GM12878 (cell line): ENCODE results near the gene CNKSR3. TPM values are rescaled to one million over a fixed set of nuclear protein-coding genes. Genes with fewer than 3 reads are reported as not detected.

Experiments
- ATAC-seq: fragments of 200-7000 bp; cut with Tn5 transposase; 3 replicates; pipeline ENCODE4 v1.9.1; 2020; ENCODE audit warnings: mild to moderate bottlenecking, moderate library complexity
- BruUV-seq: library from RNA; stranded (reverse); fragments of 400-500 nt; replicated peaks from 2 replicates; lab custom pipeline; 2021; lab: Mats Ljungman, UMichigan
- CTCF ChIA-PET: fragments of 300-600 bp; sonication (Branson Sonifier 250); formaldehyde crosslinking; extraction: SDS; loops from one replicate; lab custom pipeline; 2021; ENCODE audit warnings: inconsistent platforms; lab: Yijun Ruan, JAX
- POLR2A ChIA-PET: fragments of 350-600 bp; formaldehyde crosslinking; extraction: SDS; loops from one replicate; lab custom pipeline; 2021; ENCODE audit warnings: inconsistent platforms; lab: Charles Lee
- RAD21 ChIA-PET: fragments of 300-600 bp; sonication (Branson Sonifier 250); formaldehyde crosslinking; loops from one replicate; lab custom pipeline; 2023; ENCODE audit warnings: antibody characterized with exemption; ENCODE audit not compliant: unreplicated experiment; lab: Charles Lee
- SMC1A ChIA-PET: fragments of 300-600 bp; sonication (Branson Sonifier 250); formaldehyde crosslinking; loops from one replicate; lab custom pipeline; 2023; ENCODE audit not compliant: unreplicated experiment, uncharacterized antibody; lab: Charles Lee
- DNase-seq: peaks from one replicate; pipeline ENCODE4 v3.0.0-alpha.2; 2011; ENCODE audit warnings: low read depth, low spot score
- FAIRE-seq: peaks from 3 replicates; lab custom pipeline; 2011; peaks lifted over from hg19 to GRCh38; lab: Jason Lieb, UNC
- H2AFZ ChIP-seq: 2 replicates; pipeline ENCODE4 v1.6.0; 2011; ENCODE audit warnings: low read depth, low read length, control low read depth; ENCODE audit not compliant: control insufficient read depth
- H3K27ac ChIP-seq: 2 replicates; pipeline ENCODE4 v1.5.1; 2011; ENCODE audit warnings: control low read depth; ENCODE audit not compliant: control insufficient read depth, insufficient read depth
- H3K27me3 ChIP-seq, 2 experiments: replicated peaks in 1 of 2; 2 replicates each; pipeline versions ENCODE4 v1.6.0 to v1.6.1; 2011; ENCODE audit warnings: low read length in 1 of 2; ENCODE audit not compliant: control insufficient read depth in 2 of 2, insufficient read depth in 2 of 2
- H3K36me3 ChIP-seq, 2 experiments: 2 replicates each; pipeline ENCODE4 v1.5.1; 2011; ENCODE audit warnings: low read length in 1 of 2; ENCODE audit not compliant: control insufficient read depth in 2 of 2, insufficient read depth in 2 of 2
- H3K4me1 ChIP-seq: 2 replicates; pipeline ENCODE4 v1.6.1; 2011; ENCODE audit warnings: mild to moderate bottlenecking, low read length, moderate library complexity, mixed read lengths; ENCODE audit not compliant: control insufficient read depth, insufficient read depth
- H3K4me2 ChIP-seq: 2 replicates; pipeline ENCODE4 v1.6.0; 2011; ENCODE audit warnings: control low read depth; ENCODE audit not compliant: control insufficient read depth, insufficient read depth
- H3K4me3 ChIP-seq: fragments of 200-600 bp; sonication (generic); 2 replicates; pipeline ENCODE4 v1.5.1; 2016
- H3K79me2 ChIP-seq: 2 replicates; pipeline ENCODE4 v1.6.0; 2011; ENCODE audit warnings: low read length; ENCODE audit not compliant: control insufficient read depth, insufficient read depth
- H3K9ac ChIP-seq: 2 replicates; pipeline ENCODE4 v1.8.0; 2011; ENCODE audit warnings: low read length, control low read depth, mixed read lengths; ENCODE audit not compliant: control insufficient read depth, insufficient read depth
- H3K9me3 ChIP-seq: replicated peaks from 3 replicates; pipeline ENCODE4 v1.5.1; 2011; ENCODE audit warnings: mild to moderate bottlenecking, low read length; ENCODE audit not compliant: control insufficient read depth, insufficient read depth
- H4K20me1 ChIP-seq: 2 replicates; pipeline ENCODE4 v1.6.0; 2011; ENCODE audit not compliant: control insufficient read depth, insufficient read depth
- BCL11A ChIP-seq: IDR thresholded peaks from 2 replicates; pipeline ENCODE4 v1.6.1; 2011; ENCODE audit warnings: low read depth, low read length
- CBX3 ChIP-seq: fragments of 200-600 bp; sonication (generic); IDR thresholded peaks from 2 replicates; pipeline ENCODE4 v1.6.1; 2016; ENCODE audit warnings: low read depth, borderline replicate concordance
- CREM ChIP-seq: IDR thresholded peaks from 2 replicates; pipeline ENCODE4 v1.6.1; 2014; ENCODE audit warnings: antibody characterized with exemption, low read depth
- IKZF2 ChIP-seq, 2 experiments: fragments of 450-650 bp; IDR thresholded peaks; 2 replicates each; pipeline ENCODE4 v1.6.1; 2017; ENCODE audit warnings: mild to moderate bottlenecking in 2 of 2, moderate library complexity in 2 of 2
- JUND ChIP-seq: IDR thresholded peaks from 2 replicates; pipeline ENCODE4 v1.6.1; 2012; ENCODE audit warnings: low read depth, mild to moderate bottlenecking, low read length, improper control_type of control experiment, moderate library complexity
- LARP7 ChIP-seq: fragments of 450-650 bp; IDR thresholded peaks from 2 replicates; pipeline ENCODE4 v1.6.1; 2017; ENCODE audit warnings: mild to moderate bottlenecking
- NFYA ChIP-seq: IDR thresholded peaks from 2 replicates; pipeline ENCODE4 v1.6.1; 2011; ENCODE audit warnings: low read depth, mild to moderate bottlenecking, low read length, improper control_type of control experiment, borderline replicate concordance
- PAX8 ChIP-seq: fragments of 450-650 bp; IDR thresholded peaks from 2 replicates; pipeline ENCODE4 v1.6.1; 2017; ENCODE audit warnings: mild to moderate bottlenecking, moderate library complexity
- RAD21 ChIP-seq: IDR thresholded peaks from 2 replicates; pipeline ENCODE4 v1.6.1; 2011; ENCODE audit warnings: mild to moderate bottlenecking, low read depth, low read length, moderate library complexity; ENCODE audit not compliant: insufficient read depth
- STAT3 ChIP-seq: IDR thresholded peaks from 2 replicates; pipeline ENCODE4 v1.6.1; 2011; ENCODE audit warnings: low read depth, low read length, improper control_type of control experiment
- WGBS: methylation state at CpG from one replicate; pipeline ENCODE4 v1.1.6; 2016; ENCODE audit warnings: low lambda C conversion rate; ENCODE audit not compliant: insufficient replicate concordance, insufficient coverage; ENCODE audit errors: missing lambda C conversion rate; 5-methylcytosine and 5-hydroxymethylcytosine counted together
- in situ Hi-C: fragments of 300-500 bp; cut with MboI; formaldehyde crosslinking; loops from 9 replicates; pipeline ENCODE4 v1.14.3; 2018; ENCODE audit warnings: mixed read lengths
- intact Hi-C: fragments of 100-400 bp; cut with micrococcal nuclease; formaldehyde crosslinking; loops from one replicate; pipeline ENCODE4 v1.14.2; 2022; ENCODE audit not compliant: unreplicated experiment
- polyA plus RNA-seq, 11 experiments: library from polyadenylated mRNA; depleted of rRNA in 4 of 11; unstranded in 6 of 11; stranded (reverse) in 5 of 11; fragments of >200 nt; fragmentation: Nextera tagmentation in 4 of 11; fragmentation: Illumina TruSeq in 1 of 11; extraction: Ambion mirVana in 4 of 11; extraction: Trizol in 1 of 11; gene quantifications; 1 replicate in 1 of 11; 2 replicates in 10 of 11; pipeline versions ENCODE4 v1.2.1 to v1.2.3, GENCODE V29; 2011 to 2016; ENCODE audit warnings: inconsistent platforms in 2 of 11, missing spikeins in 2 of 11, low read depth in 1 of 11
- total RNA-seq, 4 experiments: library from RNA; depleted of rRNA in 3 of 4; stranded (reverse); fragments of >200 nt in 3 of 4; fragmentation: Illumina TruSeq in 1 of 4; extraction: Trizol in 1 of 4; gene quantifications; 2 replicates each; pipeline versions ENCODE4 v1.2.1 to v1.2.3, GENCODE V29; 2013 to 2021
- TF ChIP-seq, protein P1 (sequence below): fragments of 450-650 bp; IDR thresholded peaks from 2 replicates; pipeline ENCODE4 v1.6.1; 2018; ENCODE audit warnings: borderline replicate concordance, mild to moderate bottlenecking; ENCODE audit not compliant: partially characterized antibody

The CNKSR3 gene
- total and polyA plus RNA-seq, 10 of the 15 experiments (the other 5 are each of a cell fraction or from before 2014, with no cell fraction given): under 0.01 to 0.48 (median 0.12) TPM; not detected in 2

DNA sequence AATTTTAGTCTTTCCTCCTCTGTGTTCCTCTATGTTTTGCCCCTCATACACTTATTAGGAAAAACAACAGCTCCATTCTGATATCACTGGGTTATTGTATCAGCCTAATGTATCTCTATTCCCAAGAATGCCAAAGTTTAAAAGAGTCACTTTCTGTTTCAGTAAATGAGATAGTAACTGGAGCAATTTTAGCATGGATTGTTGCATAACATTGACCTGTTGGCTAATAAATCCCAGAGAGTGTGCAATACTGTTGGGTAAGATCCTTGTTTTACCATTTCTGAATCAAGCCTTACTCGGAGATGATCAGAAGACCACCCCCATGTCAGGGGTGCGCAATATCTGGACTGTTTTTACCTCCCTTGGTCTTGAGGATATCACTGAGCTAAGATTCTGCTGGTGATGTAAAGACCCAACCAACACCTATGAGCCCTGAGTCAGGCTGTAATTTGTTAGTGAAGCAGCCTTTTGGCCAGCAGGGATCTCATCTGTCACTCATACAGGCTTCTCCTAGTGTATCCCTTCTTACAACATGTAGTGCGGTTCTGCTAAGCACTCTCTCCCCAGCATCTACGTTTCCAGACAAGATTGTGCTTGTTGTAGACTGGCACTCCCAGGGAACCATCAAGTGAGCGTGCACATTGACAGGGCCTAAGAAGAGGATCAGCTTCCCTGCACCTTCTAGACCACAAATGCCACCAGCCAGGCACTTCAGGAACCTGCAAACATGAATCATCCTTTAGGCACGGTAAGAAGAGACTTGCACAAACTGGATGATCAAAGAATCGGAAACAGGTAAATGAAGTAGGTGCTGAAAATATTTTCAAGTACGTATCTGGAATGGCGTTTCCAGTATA is 142.4 kb downstream of the CNKSR3 start:
- Histone ChIP-seq H3K4me3 (no peak overlapping the region), H3K9me3 (no peaks in the 10 kb centered on the region), H3K4me2 (no peak overlapping the region), H3K9ac (no peak overlapping the region), H4K20me1 (no peaks in the 10 kb centered on the region), H3K27me3 (peaks cover 0 to 4% of the 10 kb centered on the region in 2 experiments; a peak in 2 of 4 replicates), H3K4me1 (no peaks in the 10 kb centered on the region), H3K79me2 (no peaks in the 10 kb centered on the region), H2AFZ (no peak overlapping the region), H3K27ac (no peak overlapping the region), H3K36me3 (no peaks in the 10 kb centered on the region)
- SMC1A ChIA-PET: interaction anchor here (4.6 kb wide), 1 partner anchor 92 kb away, joined by 28 read pairs; no protein-coding TSS in a partner anchor
- BruUV-seq: no TSS peak
- 39% methylated on average over 9 of the region's 9 CpGs for WGBS
- TF ChIP-seq RAD21 (no peak), LARP7 (no peak), JUND (no peak), PAX8 (no peak), CREM (no peak), IKZF2 (IDR thresholded peaks at IDR 0.05) (no peak), BCL11A (no peak), NFYA (no peak), CBX3 (no peak), STAT3 (no peak)
- TF ChIP-seq, protein P1, sequence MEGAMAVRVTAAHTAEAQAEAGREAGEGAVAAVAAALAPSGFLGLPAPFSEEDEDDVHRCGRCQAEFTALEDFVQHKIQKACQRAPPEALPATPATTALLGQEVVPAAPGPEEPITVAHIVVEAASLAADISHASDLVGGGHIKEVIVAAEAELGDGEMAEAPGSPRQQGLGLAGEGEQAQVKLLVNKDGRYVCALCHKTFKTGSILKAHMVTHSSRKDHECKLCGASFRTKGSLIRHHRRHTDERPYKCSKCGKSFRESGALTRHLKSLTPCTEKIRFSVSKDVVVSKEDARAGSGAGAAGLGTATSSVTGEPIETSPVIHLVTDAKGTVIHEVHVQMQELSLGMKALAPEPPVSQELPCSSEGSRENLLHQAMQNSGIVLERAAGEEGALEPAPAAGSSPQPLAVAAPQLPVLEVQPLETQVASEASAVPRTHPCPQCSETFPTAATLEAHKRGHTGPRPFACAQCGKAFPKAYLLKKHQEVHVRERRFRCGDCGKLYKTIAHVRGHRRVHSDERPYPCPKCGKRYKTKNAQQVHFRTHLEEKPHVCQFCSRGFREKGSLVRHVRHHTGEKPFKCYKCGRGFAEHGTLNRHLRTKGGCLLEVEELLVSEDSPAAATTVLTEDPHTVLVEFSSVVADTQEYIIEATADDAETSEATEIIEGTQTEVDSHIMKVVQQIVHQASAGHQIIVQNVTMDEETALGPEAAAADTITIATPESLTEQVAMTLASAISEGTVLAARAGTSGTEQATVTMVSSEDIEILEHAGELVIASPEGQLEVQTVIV: no peak
- in situ Hi-C loops (no loop called here), intact Hi-C loops (no loop called here)
- DNase-seq (no peak), ATAC-seq (no peak), FAIRE-seq (no peak)
- CTCF ChIA-PET: interaction anchor here (0.7 to 3.0 kb wide), 2 partner anchors 13 to 91 kb away, joined by 3 to 11 read pairs; no protein-coding TSS in a partner anchor
- RAD21 ChIA-PET: no interaction called here
- POLR2A ChIA-PET: interaction anchor here (0.8 kb wide), 1 partner anchor 14 kb away, joined by 3 read pairs; no protein-coding TSS in a partner anchor
